ENCODE results near the gene FARS2. TPM values are rescaled to one million over a fixed set of nuclear protein-coding genes. Genes with fewer than 3 reads are reported as not detected.

Gene FARS2
- total RNA-seq, 1 donor from 2014 or later: 21.9 TPM

DNA sequence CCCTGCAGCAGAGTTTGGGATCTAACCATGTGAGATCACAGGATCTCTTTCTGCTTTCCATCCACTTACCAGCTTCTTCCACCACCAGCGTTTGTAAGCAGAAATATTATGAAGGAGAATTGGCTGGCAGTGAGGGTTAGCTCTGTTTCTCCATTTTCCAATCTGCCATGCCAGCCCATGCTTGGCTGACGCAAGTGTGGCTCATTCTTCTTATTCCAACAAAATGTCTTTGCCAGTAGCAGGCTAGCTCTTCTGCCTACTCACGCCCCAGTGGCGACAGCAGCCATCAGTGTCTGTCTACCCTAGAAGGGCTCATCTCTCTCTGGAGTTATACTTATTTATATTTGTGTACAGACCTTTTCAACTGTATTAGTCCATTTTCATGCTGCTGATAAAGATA, 286.2 kb downstream of the FARS2 start:
- no peak for TF ChIP-seq CTCF (conservative IDR thresholded peaks at IDR 0.05)
- DNase-seq (ENCODE audit: extremely low spot score, unreplicated experiment): no peak
- Mint-ChIP-seq H3K9me3 (peaks cover 11% of the 10 kb centered on the region), H3K4me3 (no peak overlapping the region), H3K4me1 (ENCODE audit: unreplicated experiment) (no peaks in the 10 kb centered on the region), H3K36me3 (peaks cover 32% of the 10 kb centered on the region), H3K27ac (no peak overlapping the region), H3K27me3 (no peaks in the 10 kb centered on the region)

GRCh38 chr6:5550631-5551030, 289.3 kb downstream of the FARS2 start:
- no peak for DNase-seq (ENCODE audit: extremely low spot score, unreplicated experiment)
- Mint-ChIP-seq H3K27me3 (no peaks in the 10 kb centered on the region), H3K27ac (no peak overlapping the region), H3K36me3 (peaks cover 32% of the 10 kb centered on the region), H3K4me3 (no peak overlapping the region), H3K9me3 (peaks cover 17% of the 10 kb centered on the region), H3K4me1 (ENCODE audit: unreplicated experiment) (peaks cover 5% of the 10 kb centered on the region)
- no peak for TF ChIP-seq CTCF (conservative IDR thresholded peaks at IDR 0.05)

- no peak for DNase-seq (ENCODE audit: extremely low spot score, unreplicated experiment)
- Mint-ChIP-seq H3K27ac (no peak overlapping the region), H3K27me3 (no peaks in the 10 kb centered on the region), H3K4me3 (no peak overlapping the region), H3K36me3 (peaks cover 26% of the 10 kb centered on the region), H3K4me1 (ENCODE audit: unreplicated experiment) (peaks cover 5% of the 10 kb centered on the region), H3K9me3 (peaks cover 17% of the 10 kb centered on the region)
- TF ChIP-seq CTCF (conservative IDR thresholded peaks at IDR 0.05): no peak
Measured at GRCh38 chr6:5552243-5552642, 290.9 kb downstream of the FARS2 start.

GRCh38 chr6:5553767-5554166, 292.5 kb downstream of the FARS2 start:
- Mint-ChIP-seq H3K9me3 (peaks cover 17% of the 10 kb centered on the region), H3K27me3 (no peaks in the 10 kb centered on the region), H3K27ac (no peak overlapping the region), H3K4me1 (ENCODE audit: unreplicated experiment) (peaks cover 5% of the 10 kb centered on the region), H3K4me3 (no peak overlapping the region), H3K36me3 (peaks cover 22% of the 10 kb centered on the region)
- DNase-seq (ENCODE audit: extremely low spot score, unreplicated experiment): no peak
- no peak for TF ChIP-seq CTCF (conservative IDR thresholded peaks at IDR 0.05)

DNA sequence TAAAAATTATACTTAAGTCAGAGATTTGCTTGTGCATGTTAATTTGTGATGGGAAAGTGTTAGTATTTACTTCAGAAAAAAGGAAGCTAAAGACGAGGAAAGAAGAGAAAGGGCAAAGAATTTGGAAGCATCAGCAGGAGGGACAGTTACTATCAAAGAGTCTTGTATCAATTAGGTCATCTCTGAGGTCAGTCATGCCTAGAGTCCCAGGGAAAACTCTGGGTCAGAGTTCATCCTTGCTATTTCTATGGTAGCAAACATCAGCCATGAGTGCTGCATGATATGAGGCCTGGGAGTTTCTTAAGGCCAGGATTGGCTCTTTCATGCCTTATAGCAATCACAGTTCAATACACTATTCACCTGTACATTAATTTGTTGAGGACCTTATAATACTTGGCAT, 292.9 kb downstream of the FARS2 start:
- no peaks in the 10 kb centered on the region for H3K27me3 Mint-ChIP-seq
- peaks cover 21% of the 10 kb centered on the region for H3K36me3 Mint-ChIP-seq
- peaks cover 5% of the 10 kb centered on the region for H3K4me1 Mint-ChIP-seq (ENCODE audit: unreplicated experiment)
- DNase-seq (ENCODE audit: extremely low spot score, unreplicated experiment): no peak
- H3K9me3 Mint-ChIP-seq: peaks cover 17% of the 10 kb centered on the region
- H3K4me3 Mint-ChIP-seq: no peak overlapping the region
- no peak overlapping the region for H3K27ac Mint-ChIP-seq
- no peak for TF ChIP-seq CTCF (conservative IDR thresholded peaks at IDR 0.05)

DNA sequence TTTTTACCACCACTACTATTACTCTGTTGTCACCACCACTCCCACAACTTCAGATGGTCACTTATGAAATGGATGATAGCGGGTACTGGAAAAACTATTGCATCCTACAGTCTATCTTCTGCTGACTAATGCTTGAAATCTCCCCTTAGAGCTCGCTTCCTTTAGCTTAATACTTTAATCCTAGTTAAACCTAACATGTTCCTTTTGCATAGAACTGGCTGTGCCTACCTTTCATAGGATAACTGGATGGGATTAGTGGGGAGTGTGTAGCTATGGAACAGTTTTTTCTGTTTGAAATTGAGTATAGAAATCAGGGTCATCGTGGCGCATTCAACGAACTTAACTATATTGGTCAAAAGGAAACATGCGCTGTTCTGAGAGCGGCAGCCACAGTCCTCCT, 294.7 kb downstream of the FARS2 start:
- no peak overlapping the region for H3K27ac Mint-ChIP-seq
- peaks cover 11% of the 10 kb centered on the region for H3K9me3 Mint-ChIP-seq
- H3K36me3 Mint-ChIP-seq: peaks cover 13% of the 10 kb centered on the region
- no peak for DNase-seq (ENCODE audit: extremely low spot score, unreplicated experiment)
- H3K27me3 Mint-ChIP-seq: no peaks in the 10 kb centered on the region
- H3K4me1 Mint-ChIP-seq (ENCODE audit: unreplicated experiment): peaks cover 5% of the 10 kb centered on the region
- no peak overlapping the region for H3K4me3 Mint-ChIP-seq
- no peak for TF ChIP-seq CTCF (conservative IDR thresholded peaks at IDR 0.05)
